Mesendoderm (in vitro differentiated cells): ENCODE results near the gene NUMBL.
"Not testable (repeated sequence)": the region's sequence is repeated elsewhere in the genome, so short reads cannot be mapped to it uniquely, and the experiment has no call there.

Experiments
- DNase-seq: peaks from one replicate; pipeline ENCODE4 v3.0.0; 2013
- H2AK5ac ChIP-seq: 2 replicates; pipeline ENCODE4 v1.6.1; 2013; ENCODE audit warnings: low read length, inconsistent platforms
- H2BK120ac ChIP-seq: 2 replicates; pipeline ENCODE4 v1.6.1; 2013; ENCODE audit warnings: low read depth, mild to moderate bottlenecking, low read length, moderate library complexity, mixed read lengths
- H2BK15ac ChIP-seq: replicated peaks from 2 replicates; pipeline ENCODE4 v1.6.1; 2013; ENCODE audit warnings: low read depth, mild to moderate bottlenecking, moderate library complexity
- H2BK5ac ChIP-seq: 2 replicates; pipeline ENCODE4 v1.6.1; 2013; ENCODE audit warnings: low read length, inconsistent platforms
- H3K18ac ChIP-seq: 2 replicates; pipeline ENCODE4 v1.6.1; 2013; ENCODE audit warnings: mild to moderate bottlenecking, low read length, mixed read lengths
- H3K23ac ChIP-seq: one replicate; pipeline ENCODE4 v1.6.1; 2013; ENCODE audit warnings: low read length
- H3K27ac ChIP-seq: 2 replicates; pipeline ENCODE4 v1.5.1; 2013; ENCODE audit warnings: low read depth, mild to moderate bottlenecking, inconsistent platforms, low read length, moderate library complexity
- H3K27me3 ChIP-seq: 2 replicates; pipeline ENCODE4 v1.6.1; 2013; ENCODE audit warnings: low read length, control low read depth, mild to moderate bottlenecking, inconsistent platforms; ENCODE audit not compliant: insufficient read depth, poor library complexity
- H3K36me3 ChIP-seq: 2 replicates; pipeline ENCODE4 v1.6.1; 2013; ENCODE audit warnings: low read length, inconsistent platforms; ENCODE audit not compliant: control insufficient read depth, insufficient read depth
- H3K4ac ChIP-seq: one replicate; pipeline ENCODE4 v1.6.1; 2013; ENCODE audit warnings: low read depth, mild to moderate bottlenecking, low read length, moderate library complexity
- H3K4me1 ChIP-seq: 2 replicates; pipeline ENCODE4 v1.6.1; 2013; ENCODE audit warnings: low read depth, low read length, inconsistent platforms; ENCODE audit not compliant: control insufficient read depth
- H3K4me2 ChIP-seq: 2 replicates; pipeline ENCODE4 v1.6.1; 2013; ENCODE audit warnings: low read length
- H3K4me3 ChIP-seq: 2 replicates; pipeline ENCODE4 v1.5.1; 2013; ENCODE audit warnings: mild to moderate bottlenecking, low read length
- H3K56ac ChIP-seq: one replicate; pipeline ENCODE4 v1.6.1; 2013; ENCODE audit warnings: low read length
- H3K79me1 ChIP-seq: 2 replicates; pipeline ENCODE4 v1.6.1; 2013; ENCODE audit warnings: low read length, inconsistent platforms
- H3K79me2 ChIP-seq: 2 replicates; pipeline ENCODE4 v1.6.1; 2013; ENCODE audit warnings: mild to moderate bottlenecking, low read length; ENCODE audit not compliant: control insufficient read depth, insufficient read depth
- H3K9ac ChIP-seq: 2 replicates; pipeline ENCODE4 v1.6.1; 2013; ENCODE audit warnings: low read length, inconsistent platforms
- H4K5ac ChIP-seq: one replicate; pipeline ENCODE4 v1.6.1; 2013; ENCODE audit warnings: low read length
- H4K8ac ChIP-seq: one replicate; pipeline ENCODE4 v1.6.1; 2013; ENCODE audit warnings: low read depth, mild to moderate bottlenecking, control low read depth, low read length, moderate library complexity
- WGBS: extraction: QIAGEN DNeasy Blood & Tissue Kit; methylation state at CpG from one replicate; pipeline ENCODE4 v1.1.7; 2013; ENCODE audit warnings: low lambda C conversion rate, missing lambda C conversion rate; ENCODE audit not compliant: insufficient coverage; ENCODE audit errors: extremely low coverage; 5-methylcytosine and 5-hydroxymethylcytosine counted together

The NUMBL gene

GRCh38 chr19:40658031-40658430, 32.4 kb downstream of the NUMBL start:
- H3K56ac ChIP-seq = no peak overlapping the region
- no peak overlapping the region for H3K4ac ChIP-seq
- H2BK120ac ChIP-seq = no peak overlapping the region
- H3K79me1 ChIP-seq = no peaks in the 10 kb centered on the region
- no peaks in the 10 kb centered on the region for H3K27me3 ChIP-seq
- H4K8ac ChIP-seq = no peak overlapping the region
- no peak overlapping the region for H3K9ac ChIP-seq
- no peak overlapping the region for H4K5ac ChIP-seq
- no peaks in the 10 kb centered on the region for H3K36me3 ChIP-seq
- no peak overlapping the region for H3K18ac ChIP-seq
- no CpG with 5 or more reads among the region's 8 CpGs for WGBS
- H2BK5ac ChIP-seq = no peak overlapping the region
- H2AK5ac ChIP-seq = no peak overlapping the region
- H3K79me2 ChIP-seq = no peaks in the 10 kb centered on the region
- no peak overlapping the region for H3K27ac ChIP-seq
- no peak overlapping the region for H2BK15ac ChIP-seq
- no peaks in the 10 kb centered on the region for H3K4me1 ChIP-seq
- no peak overlapping the region for H3K4me2 ChIP-seq
- no peak for DNase-seq
- H3K4me3 ChIP-seq = no peak overlapping the region
- no peak overlapping the region for H3K23ac ChIP-seq

- not testable (repeated sequence) for H3K56ac ChIP-seq, H2AK5ac ChIP-seq, H2BK120ac ChIP-seq, H3K4me2 ChIP-seq, H3K27me3 ChIP-seq, H4K5ac ChIP-seq, H3K79me1 ChIP-seq, H3K9ac ChIP-seq, DNase-seq, H3K79me2 ChIP-seq, H3K4me3 ChIP-seq, H3K23ac ChIP-seq, H2BK5ac ChIP-seq, H3K36me3 ChIP-seq, H3K4ac ChIP-seq, H4K8ac ChIP-seq, H3K18ac ChIP-seq, H3K27ac ChIP-seq, H3K4me1 ChIP-seq, H2BK15ac ChIP-seq
- WGBS = no CpG with 5 or more reads among the region's 7 CpGs
Observed at GRCh38 chr19:40655684-40656083, 34.8 kb downstream of the NUMBL start.

DNA sequence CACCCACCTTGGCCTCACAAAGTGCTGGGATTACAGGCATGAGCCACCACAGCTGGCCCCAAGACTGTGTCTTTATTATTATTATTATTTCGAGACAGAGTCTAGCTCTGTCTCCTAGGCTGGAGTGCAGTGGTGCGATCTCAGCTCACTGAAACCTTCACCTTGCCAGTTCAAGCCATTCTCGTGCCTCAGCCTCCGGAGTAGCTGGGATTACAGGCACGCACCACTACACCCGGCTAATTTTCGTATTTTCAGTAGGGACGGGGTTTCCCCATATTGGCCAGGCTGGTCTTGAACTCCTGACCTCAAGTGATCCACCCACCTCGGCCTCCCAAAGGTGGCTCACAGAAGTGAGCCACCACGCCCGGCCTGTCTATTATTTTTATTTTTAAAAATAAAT, 38.1 kb downstream of the NUMBL start:
- H3K9ac ChIP-seq, H3K4ac ChIP-seq, H2BK5ac ChIP-seq, H3K4me2 ChIP-seq, H4K5ac ChIP-seq, H2BK120ac ChIP-seq, H2AK5ac ChIP-seq, H3K4me1 ChIP-seq, H3K79me2 ChIP-seq, H2BK15ac ChIP-seq, H3K27me3 ChIP-seq, H3K4me3 ChIP-seq, H3K56ac ChIP-seq, H3K27ac ChIP-seq, H3K23ac ChIP-seq, H3K79me1 ChIP-seq, H3K18ac ChIP-seq, H4K8ac ChIP-seq, DNase-seq, H3K36me3 ChIP-seq: not testable (repeated sequence)
- no CpG with 5 or more reads among the region's 11 CpGs for WGBS

GRCh38 chr19:40650749-40651305, 39.6 kb downstream of the NUMBL start:
- no peaks in the 10 kb centered on the region for H3K79me2 ChIP-seq
- no peaks in the 10 kb centered on the region for H3K4me1 ChIP-seq
- H3K4me3 ChIP-seq = no peak overlapping the region
- H3K9ac ChIP-seq = no peak overlapping the region
- no peak overlapping the region for H3K56ac ChIP-seq
- H3K18ac ChIP-seq = no peak overlapping the region
- H3K27me3 ChIP-seq = no peaks in the 10 kb centered on the region
- no peak overlapping the region for H2BK5ac ChIP-seq
- H3K79me1 ChIP-seq = no peaks in the 10 kb centered on the region
- no peak overlapping the region for H3K23ac ChIP-seq
- H4K5ac ChIP-seq = no peak overlapping the region
- H4K8ac ChIP-seq = no peak overlapping the region
- no peak overlapping the region for H3K4me2 ChIP-seq
- H2AK5ac ChIP-seq = no peak overlapping the region
- H3K27ac ChIP-seq = no peak overlapping the region
- WGBS = no CpG with 5 or more reads among the region's 8 CpGs
- no peak overlapping the region for H3K4ac ChIP-seq
- DNase-seq = no peak
- H2BK15ac ChIP-seq = no peak overlapping the region
- H2BK120ac ChIP-seq = no peak overlapping the region
- H3K36me3 ChIP-seq = no peaks in the 10 kb centered on the region

GRCh38 chr19:40649903-40650675, 40.4 kb downstream of the NUMBL start:
- not testable (repeated sequence) for H2BK120ac ChIP-seq, H3K79me2 ChIP-seq, H3K18ac ChIP-seq, H3K4me2 ChIP-seq, H3K27me3 ChIP-seq, H3K36me3 ChIP-seq, H2BK15ac ChIP-seq, H2AK5ac ChIP-seq, H3K79me1 ChIP-seq, H4K8ac ChIP-seq, H3K4me1 ChIP-seq, H4K5ac ChIP-seq, H3K23ac ChIP-seq, H3K27ac ChIP-seq, H3K56ac ChIP-seq, H3K4me3 ChIP-seq, H3K9ac ChIP-seq, H3K4ac ChIP-seq, H2BK5ac ChIP-seq
- peak; percentile 45 for DNase-seq
- no CpG with 5 or more reads among the region's 9 CpGs for WGBS
